Activated gamma-delta T cell (primary cell): Measurements from ENCODE around the gene ESRRA.
"Not testable (repeated sequence)": the region's sequence is repeated elsewhere in the genome, so short reads cannot be mapped to it uniquely, and the experiment has no call there.

ENCODE experiments used
- DNase-seq: peaks from one replicate; lab custom pipeline; 2025; lab: John Stamatoyannopoulos, UW

Gene ESRRA

DNA sequence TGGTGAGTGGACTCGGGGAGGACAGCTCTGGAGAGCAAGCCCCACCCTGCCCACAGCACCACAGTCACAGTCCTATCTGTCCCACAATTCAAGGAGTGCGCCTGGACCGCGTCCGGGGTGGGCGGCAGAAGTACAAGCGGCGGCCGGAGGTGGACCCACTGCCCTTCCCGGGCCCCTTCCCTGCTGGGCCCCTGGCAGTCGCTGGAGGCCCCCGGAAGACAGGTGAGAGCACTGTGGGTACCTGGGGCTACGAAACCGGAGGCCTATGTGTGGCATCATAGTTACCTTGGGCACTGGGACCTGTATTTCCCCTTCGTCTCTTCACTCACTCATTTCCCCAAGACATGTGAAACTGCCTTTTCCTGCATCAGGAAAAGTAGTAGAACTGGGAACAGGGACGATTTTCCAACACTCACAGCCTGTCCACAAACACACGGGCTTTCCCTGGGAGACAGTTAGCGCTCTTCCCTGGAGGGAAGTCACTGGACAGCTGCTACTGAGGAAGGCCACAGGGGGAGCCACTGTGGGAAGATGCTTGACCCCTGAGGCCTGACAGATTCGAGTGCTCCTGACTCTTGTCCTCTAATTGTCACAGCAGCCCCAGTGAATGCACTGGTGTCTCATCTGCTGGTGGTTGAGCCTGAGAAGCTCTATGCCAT is 9.0 kb downstream of the ESRRA start:
- DNase-seq = no peak

DNA sequence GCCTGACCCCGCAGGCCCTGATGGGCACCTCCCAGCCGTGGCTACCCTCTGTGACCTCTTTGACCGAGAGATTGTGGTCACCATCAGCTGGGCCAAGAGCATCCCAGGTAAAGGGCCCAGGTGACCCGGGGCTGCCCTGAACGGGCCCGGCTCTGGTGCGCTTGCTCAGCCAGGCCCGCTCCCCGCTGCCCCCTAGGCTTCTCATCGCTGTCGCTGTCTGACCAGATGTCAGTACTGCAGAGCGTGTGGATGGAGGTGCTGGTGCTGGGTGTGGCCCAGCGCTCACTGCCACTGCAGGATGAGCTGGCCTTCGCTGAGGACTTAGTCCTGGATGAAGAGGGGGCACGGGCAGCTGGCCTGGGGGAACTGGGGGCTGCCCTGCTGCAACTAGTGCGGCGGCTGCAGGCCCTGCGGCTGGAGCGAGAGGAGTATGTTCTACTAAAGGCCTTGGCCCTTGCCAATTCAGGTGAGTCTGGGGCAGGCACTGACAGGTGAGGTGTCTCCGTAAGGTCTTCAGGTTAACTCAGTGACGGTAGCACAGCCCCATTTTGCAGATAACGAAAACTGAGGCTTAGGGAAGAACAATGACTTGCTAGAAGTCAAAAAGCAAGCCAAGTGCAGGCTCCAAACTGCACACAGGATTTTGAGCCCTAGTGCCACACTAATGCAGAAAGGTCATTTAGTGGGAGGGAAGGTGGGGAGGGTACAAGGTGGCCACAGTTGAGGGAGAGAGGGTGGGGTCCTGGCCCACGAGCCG is 9.7 kb downstream of the ESRRA start:
- DNase-seq = no peak

DNA sequence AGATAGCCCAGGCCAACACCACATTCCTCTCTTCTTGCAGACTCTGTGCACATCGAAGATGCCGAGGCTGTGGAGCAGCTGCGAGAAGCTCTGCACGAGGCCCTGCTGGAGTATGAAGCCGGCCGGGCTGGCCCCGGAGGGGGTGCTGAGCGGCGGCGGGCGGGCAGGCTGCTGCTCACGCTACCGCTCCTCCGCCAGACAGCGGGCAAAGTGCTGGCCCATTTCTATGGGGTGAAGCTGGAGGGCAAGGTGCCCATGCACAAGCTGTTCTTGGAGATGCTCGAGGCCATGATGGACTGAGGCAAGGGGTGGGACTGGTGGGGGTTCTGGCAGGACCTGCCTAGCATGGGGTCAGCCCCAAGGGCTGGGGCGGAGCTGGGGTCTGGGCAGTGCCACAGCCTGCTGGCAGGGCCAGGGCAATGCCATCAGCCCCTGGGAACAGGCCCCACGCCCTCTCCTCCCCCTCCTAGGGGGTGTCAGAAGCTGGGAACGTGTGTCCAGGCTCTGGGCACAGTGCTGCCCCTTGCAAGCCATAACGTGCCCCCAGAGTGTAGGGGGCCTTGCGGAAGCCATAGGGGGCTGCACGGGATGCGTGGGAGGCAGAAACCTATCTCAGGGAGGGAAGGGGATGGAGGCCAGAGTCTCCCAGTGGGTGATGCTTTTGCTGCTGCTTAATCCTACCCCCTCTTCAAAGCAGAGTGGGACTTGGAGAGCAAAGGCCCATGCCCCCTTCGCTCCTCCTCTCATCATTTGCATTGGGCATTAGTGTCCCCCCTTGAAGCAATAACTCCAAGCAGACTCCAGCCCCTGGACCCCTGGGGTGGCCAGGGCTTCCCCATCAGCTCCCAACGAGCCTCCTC is 10.6 kb downstream of the ESRRA start:
- not testable (repeated sequence) for DNase-seq

DNA sequence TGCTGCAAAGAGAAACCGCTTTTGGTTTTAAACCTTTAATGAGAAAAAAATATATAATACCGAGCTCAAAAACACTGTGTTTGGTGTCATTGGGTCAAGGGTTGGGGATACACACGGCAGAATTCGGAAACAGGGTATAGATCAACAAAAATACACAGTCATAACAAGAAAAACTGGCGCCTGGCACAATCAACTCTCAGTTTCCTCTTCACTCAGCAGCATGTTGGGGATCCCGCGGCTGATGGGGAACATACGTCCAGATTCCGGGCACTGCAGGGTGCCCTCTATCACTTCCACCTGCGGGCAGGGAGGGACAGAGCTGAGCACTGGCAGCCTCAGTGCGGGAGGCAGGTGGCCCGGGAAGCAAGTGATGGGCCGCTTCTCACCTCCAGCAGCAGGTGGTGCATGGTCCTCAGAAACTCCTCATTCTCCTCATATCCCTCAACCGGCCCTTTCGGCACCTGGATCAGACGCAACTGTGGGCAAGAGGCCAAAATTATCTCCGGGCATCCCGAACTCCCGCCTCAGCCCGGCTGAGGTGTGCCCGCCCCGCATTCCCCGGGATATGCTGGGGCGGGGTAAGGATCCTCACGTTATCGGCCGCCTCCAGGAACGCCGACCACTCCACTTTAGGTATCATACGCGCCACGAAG is 11.5 kb downstream of the ESRRA start:
- DNase-seq = no peak

DNA sequence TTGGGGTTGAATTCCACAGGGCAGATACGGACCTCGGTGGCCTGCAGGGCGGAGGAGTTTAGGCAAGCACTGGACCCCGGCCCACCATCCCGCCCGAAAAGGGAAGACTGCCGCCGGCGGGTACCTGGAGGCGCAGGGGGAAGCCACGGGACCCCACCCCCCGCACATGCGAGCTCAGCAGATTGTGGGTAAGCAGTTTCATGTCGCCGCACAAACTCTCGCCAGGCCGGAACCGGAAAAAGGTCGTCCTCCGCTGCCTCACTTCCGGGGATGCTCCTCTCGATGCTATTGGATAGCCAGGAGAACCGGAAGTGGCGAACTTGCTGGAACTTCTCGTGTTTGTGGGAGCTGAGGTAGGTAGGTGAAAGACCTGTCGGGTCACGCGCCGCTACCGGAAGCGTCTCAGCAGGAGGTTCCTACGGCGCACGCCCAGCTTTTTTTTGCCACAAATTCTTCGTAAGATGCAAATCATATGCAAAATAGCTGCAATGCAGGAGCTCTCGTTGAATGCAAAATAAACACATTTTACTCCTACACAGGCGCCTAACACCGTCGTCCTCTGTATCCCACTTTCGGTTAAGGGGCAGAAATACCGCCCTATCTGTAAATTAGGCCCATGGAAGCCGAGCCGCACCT is 12.1 kb downstream of the ESRRA start, which contains the start of gene TRMT112:
Gene TRMT112, minus strand, starts transcription at position 235 of the 636 bp plus-strand sequence. Its CDS starts 33 bp downstream, at position 202.
- peak; percentile 77 for DNase-seq

DNA sequence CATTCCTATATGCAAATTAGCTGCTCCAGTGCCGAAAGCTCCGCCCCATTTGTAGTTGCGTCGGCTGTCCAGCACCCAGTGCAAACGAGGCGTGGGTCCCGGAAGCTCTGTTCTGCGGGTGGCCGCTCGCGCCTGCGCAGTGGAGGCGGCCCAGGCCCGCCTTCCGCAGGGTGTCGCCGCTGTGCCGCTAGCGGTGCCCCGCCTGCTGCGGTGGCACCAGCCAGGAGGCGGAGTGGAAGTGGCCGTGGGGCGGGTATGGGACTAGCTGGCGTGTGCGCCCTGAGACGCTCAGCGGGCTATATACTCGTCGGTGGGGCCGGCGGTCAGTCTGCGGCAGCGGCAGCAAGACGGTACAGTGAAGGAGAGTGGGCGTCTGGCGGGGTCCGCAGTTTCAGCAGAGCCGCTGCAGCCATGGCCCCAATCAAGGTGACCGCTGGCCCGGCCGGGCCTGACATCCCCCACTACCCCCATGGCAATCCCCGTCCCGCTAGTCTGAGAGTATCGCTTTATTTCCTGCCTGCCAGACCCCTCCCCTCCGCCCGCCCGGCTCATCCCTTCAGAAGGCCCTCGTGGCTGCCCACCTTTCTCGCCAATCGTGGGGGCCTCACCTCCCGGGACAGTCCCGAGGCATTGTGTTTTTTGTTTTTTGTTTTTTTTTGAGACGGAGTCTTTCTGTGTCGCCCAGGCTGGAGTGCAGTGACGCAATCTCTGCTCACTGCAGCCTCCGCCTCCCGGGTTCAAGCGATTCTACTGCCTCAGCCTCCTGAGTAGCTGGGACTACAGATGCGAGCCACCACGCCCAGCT is 12.8 kb downstream of the ESRRA start, which contains the start of gene PRDX5:
Gene PRDX5, plus strand, starts transcription at position 161 of the 805 bp plus-strand sequence. Its CDS starts 95 bp downstream, at position 256.
- DNase-seq = peak; percentile 92

DNA sequence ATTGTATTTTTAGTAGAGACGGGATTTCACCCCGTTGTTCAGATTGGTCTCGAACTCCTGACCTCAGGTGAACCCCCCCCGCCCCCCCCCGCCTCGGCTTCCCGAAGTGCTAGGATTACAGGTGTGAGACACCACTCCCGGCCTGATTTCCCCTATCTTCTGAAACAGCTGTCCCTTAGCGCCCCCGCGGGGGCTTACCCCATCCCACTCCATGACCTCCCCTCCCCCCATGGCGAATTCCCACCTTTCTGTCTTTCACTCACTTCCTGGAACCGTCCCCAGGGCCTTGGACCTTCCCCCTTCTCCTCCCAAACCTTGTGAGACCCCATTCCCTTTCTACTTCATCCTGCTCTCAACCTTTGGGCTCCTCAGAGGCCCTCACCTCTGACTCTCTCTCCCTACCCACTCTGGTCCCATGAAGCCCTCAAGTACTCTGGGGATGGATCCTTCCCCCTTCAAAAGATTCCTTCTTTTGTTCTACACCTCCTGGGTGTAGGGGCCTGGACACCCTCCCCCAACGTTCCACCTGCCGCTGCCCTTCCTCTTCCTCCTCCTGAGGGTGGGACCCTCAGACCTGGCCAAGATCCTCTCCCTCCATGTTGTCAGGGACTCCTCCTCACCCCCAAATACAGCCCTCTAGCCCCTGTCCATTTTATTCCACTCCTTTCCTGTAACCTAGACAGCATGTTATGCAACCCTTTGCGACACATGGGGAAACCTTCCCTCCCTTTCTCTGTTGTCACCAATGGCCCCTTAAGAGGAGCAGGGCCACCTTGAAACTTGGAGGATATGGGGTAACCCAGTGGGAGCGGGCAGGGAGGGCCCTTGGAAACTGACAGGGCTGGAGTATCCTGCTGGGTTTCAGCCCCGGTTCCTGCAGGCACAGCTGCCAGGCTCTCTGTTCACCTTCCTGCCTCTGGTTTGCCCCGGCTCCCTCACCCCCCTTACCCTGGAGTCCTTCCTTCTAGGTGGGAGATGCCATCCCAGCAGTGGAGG is 13.7 kb downstream of the ESRRA start:
- DNase-seq = no peak

DNA sequence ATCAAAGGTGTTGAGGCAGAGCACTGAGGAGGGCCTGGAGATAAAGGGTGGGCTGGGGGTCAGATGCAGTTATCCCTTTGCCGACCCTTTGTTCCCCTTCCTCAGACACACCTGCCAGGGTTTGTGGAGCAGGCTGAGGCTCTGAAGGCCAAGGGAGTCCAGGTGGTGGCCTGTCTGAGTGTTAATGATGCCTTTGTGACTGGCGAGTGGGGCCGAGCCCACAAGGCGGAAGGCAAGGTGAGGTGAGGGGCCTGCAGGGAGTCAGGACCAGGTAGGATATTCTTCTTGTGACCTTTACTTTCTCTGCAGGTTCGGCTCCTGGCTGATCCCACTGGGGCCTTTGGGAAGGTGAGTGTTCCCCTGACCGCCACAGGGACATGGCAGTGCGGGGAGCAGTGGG is 15.2 kb downstream of the ESRRA start:
- DNase-seq = no peak

DNA sequence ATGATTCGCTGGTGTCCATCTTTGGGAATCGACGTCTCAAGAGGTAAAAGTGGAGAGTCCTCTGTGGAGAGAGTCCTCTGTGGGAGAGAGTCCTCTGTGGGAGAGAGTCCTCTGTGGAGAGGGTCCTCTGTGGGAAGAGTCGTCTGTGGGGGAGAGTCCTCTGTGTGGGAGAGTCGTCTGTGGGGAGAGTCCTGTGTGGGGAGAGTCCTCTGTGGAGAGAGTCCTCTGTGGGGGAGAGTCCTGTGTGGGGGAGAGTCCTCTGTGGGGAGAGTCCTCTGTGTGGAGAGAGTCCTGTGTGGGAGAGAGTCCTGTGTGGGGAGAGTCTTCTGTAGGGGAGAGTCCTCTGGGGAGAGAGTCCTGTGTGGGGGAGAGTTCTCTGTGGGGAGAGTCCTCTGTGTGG is 15.7 kb downstream of the ESRRA start:
- DNase-seq = no peak

DNA sequence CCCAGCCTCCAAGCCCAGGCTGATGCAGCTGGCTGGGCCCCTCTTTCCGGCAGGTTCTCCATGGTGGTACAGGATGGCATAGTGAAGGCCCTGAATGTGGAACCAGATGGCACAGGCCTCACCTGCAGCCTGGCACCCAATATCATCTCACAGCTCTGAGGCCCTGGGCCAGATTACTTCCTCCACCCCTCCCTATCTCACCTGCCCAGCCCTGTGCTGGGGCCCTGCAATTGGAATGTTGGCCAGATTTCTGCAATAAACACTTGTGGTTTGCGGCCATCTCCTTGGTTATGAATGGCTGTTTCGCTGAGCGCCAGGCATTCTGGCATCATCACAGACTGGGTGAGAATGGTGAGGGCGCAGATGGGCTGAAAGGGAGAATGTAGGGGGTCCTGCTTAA is 16.2 kb downstream of the ESRRA start:
- DNase-seq = no peak

DNA sequence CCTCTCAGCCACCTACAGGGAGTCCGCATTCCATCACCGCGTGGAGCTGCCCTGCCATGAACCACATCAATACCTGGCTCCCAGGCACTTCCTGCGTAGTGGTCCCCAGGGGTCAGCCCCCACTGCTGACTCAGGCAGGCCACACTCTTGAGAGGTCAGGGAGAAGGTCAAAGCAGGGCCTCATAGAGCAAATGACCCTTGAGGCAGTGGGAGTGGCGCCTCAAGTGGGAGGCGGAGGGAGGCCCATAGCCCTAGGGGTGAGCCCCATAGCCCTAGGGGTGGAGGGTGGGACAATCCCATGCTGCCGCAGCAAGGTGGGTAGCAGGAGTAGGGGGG is 17.6 kb downstream of the ESRRA start:
- no peak for DNase-seq

DNA sequence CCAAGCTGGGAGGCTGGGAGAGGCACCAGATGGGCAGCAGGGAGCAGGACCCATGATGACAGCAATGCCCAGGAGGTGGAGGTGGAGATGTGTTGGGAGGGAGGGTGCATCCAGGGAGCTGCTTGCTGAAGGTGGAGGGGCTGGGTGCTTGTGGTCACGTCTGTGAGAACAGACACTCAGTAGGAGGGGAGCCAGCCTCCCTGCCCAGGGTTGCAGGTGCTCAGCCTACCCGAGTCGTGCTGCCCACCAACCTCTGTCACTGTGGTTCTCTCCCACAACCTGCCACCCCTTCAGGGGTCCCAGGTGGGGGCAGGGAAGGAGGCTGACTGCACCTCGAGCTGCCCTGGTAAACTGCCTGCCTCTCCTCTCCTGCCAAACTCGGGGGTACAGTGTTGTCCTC is 18.0 kb downstream of the ESRRA start:
- DNase-seq = no peak

DNA sequence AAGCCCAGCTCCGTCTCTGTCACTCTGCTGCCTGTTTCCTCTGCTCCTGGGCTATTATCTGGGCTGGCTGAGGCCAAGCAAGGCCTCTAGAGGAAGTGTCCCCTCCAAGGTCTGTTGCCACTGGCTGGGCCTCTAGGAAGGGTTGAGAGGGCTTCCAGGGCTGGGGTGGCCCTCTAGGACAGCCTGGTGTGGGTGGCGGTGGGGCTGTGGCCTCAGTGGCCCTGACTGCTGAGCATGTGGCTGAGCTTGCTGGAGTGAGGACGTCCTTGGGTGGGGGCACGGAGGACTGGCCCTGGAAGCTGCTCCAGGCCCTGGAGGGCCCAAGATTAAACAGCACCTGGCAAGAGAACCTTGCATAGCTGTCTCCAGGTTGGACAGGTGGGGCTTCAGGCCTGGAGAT is 18.7 kb downstream of the ESRRA start:
- DNase-seq = not testable (repeated sequence)

DNA sequence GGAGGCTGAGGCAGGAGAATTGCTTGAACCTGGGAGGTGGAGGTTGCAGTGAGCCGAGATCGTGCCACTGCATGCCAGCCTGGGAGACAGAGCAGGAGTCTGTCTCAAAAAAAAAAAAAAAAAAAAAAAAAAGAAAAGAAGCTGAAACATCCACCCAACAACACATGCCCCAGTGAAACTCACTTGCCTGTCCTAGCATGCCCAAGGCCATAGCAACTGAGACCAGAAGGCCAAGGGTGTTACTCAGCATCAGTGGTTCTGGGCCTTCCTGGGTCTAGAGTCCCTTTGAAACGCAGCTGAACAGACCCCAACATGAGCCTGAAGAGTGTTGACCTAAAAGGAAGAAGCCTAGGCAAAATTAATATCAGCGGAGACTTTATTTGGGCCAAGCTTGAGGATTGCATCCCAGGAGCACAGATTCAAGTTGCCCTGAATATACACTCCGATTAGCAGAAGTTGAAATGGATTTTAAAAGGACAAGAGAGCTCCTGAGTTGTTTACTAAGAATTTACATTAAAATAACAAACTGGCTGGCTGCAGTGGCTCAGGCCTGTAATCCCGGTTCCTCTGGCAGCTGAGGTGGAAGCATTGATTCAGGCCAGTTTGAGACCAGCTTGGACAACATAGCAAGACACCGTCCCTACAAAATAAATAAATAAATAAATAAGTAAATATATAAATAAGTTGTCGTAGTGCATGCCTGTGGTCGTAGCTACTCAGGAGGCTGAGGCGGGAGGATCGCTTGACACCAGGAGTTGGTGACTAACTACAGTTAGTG is 19.6 kb downstream of the ESRRA start:
- DNase-seq = no peak

DNA sequence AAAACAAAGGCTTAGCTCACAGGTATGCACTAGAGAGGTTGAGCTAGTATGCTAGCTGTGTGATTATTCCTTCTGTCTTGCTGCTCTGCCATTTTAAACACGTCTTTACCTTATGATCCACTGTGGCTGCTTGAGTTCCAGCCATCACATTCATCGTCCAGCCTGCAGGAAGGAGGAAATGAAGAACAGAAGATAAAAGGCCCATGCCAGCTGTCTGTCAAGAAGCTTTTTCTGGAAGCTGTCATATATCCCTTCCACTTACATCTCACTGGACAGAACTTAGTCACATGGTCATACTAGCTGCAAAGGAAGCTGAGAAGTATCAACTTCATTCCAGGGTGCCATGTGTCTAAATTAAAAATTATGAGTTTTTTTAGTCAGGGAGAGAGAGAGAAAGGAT is 22.1 kb downstream of the ESRRA start:
- no peak for DNase-seq

DNA sequence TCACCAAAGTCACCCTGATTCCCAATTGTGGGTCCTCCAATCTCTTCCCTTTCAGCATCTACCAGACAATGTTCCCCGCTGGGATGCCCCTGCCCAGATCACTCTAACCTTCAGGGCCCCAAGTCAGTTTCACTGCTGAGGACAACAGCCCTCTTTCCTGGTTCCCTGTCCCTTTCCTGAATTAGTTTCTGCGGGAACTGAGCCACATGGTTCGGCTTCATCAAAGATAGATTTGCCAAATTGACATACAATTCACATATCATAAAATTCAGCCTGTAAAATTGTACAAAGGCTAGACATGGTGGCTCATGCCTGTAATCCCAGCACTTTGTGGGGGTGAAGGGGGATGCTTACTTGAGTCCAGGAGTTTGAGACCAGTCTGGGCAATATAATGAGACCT is 22.7 kb downstream of the ESRRA start:
- DNase-seq = no peak

DNA sequence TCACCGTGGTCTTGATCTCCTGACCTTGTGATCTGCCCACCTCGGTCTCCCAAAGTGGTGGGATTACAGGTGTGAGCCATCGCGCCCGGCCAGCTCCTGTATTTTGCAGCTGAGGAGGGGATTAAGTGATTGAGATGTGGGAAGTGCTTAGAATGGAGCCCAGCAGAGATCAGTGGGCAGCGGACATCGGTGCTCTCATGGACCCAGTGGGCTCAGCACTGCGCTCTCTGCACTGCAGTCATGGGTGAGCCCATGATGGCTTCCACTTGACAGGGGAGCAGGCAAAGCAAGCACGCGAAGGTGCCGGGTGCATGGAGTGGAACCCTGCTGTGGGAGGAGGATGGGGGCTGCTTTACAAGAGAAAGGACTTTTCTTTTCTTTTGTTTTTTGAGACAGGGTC is 25.6 kb downstream of the ESRRA start:
- no peak for DNase-seq

DNA sequence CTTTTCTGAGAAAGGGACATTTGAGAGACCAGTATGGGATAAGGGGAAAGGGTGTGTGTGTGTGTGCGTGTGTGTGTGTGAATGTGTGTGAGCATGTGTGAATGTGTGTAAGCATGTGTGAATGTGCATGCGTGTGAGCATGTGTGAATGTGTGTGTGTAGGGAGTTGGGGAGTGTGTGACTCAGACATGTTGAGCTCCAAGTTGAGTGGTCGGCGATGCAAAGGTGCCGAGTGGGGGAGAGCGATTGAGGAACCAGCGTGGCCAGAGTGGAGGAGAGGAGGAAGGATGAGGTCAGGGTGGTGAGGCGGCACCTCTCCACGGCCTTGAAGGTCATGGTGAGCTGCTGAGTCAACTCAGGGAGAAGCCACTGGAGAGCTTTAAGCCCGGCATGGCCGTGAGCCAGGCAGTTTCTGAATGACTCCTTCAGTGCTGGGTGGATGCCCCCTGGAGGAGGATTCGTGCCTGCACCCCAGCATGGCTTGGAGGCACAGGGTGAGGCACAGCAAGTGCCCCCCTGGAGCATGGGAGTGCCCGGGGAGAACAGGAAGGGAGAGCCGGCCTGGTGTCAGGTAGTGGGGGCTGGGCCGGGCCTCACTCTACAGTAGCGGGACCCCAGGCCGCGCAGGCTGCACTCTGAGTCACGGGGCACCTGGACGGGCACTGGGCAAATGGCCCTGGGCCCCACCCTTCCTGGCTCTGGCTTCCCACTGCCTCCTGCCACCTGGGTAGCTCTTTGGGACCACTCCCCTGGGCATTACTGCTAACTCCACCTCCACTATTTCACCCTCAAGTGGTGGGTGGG is 26.4 kb downstream of the ESRRA start:
- no peak for DNase-seq
